Endothelial cell of umbilical vein (primary cell): ENCODE data around the gene RUSF1.
"Not testable (repeated sequence)": the region's sequence is repeated elsewhere in the genome, so short reads cannot be mapped to it uniquely, and the experiment has no call there.

ENCODE experiments used
- CTCF ChIP-seq, 2 donors: IDR thresholded peaks; 1 replicate in 1 of 2; 2 replicates in 1 of 2; pipeline ENCODE4 v1.5.1; 2011; ENCODE audit warnings: low read length in 2 of 2, mild to moderate bottlenecking in 2 of 2, moderate library complexity in 2 of 2, control low read depth in 1 of 2, inconsistent platforms in 1 of 2, low read depth in 1 of 2; ENCODE audit not compliant: insufficient read depth in 1 of 2; ENCODE audit errors: extremely low read depth in 1 of 2
- EZH2 ChIP-seq: IDR thresholded peaks from 2 replicates; pipeline ENCODE4 v1.6.1; 2012; ENCODE audit warnings: borderline replicate concordance, low read depth, mild to moderate bottlenecking, moderate library complexity, low read length, inconsistent platforms; ENCODE audit not compliant: severe bottlenecking
- JUN ChIP-seq: IDR thresholded peaks from 2 replicates; pipeline ENCODE4 v1.6.1; 2011; ENCODE audit warnings: borderline replicate concordance, low read depth; ENCODE audit not compliant: insufficient read length, insufficient read depth
- POLR2A ChIP-seq: IDR thresholded peaks from 2 replicates; pipeline ENCODE4 v1.6.1; 2012; ENCODE audit warnings: low read depth, mild to moderate bottlenecking, control low read depth, low read length
- POLR2AphosphoS5 ChIP-seq: IDR thresholded peaks from 2 replicates; pipeline ENCODE4 v1.6.1; 2012; ENCODE audit warnings: low read depth, mild to moderate bottlenecking, control low read depth, low read length, moderate library complexity; ENCODE audit not compliant: insufficient read depth

GRCh38 chr16:31503555-31503954, 4.6 kb downstream of the RUSF1 start:
- not testable (repeated sequence) for TF ChIP-seq POLR2A; CTCF (IDR thresholded peaks at IDR 0.05; ENCODE audit: extremely low read depth in 1 of 2, insufficient read depth in 1 of 2, low read depth in 1 of 2, low read length in 2 of 2); POLR2AphosphoS5; JUN; EZH2
